Measurements from ENCODE around the gene ST14. TPM values are rescaled to one million over a fixed set of nuclear protein-coding genes. Genes with fewer than 3 reads are reported as not detected.

ST14 gene
- total RNA-seq, 1 donor from 2014 or later, result 0.10 TPM

- peaks cover 53% of the 10 kb centered on the region for H3K27me3 Mint-ChIP-seq (ENCODE audit: low read depth)
- no peak for DNase-seq (ENCODE audit: low spot score)
- H3K9me3 Mint-ChIP-seq (ENCODE audit: low read depth), result no peaks in the 10 kb centered on the region
- no peak overlapping the region for H3K27ac Mint-ChIP-seq (ENCODE audit: unreplicated experiment)
- no peaks in the 10 kb centered on the region for H3K4me1 Mint-ChIP-seq (ENCODE audit: low read depth)
- H3K4me3 Mint-ChIP-seq (ENCODE audit: unreplicated experiment), result no peak overlapping the region
- TF ChIP-seq, protein P1, sequence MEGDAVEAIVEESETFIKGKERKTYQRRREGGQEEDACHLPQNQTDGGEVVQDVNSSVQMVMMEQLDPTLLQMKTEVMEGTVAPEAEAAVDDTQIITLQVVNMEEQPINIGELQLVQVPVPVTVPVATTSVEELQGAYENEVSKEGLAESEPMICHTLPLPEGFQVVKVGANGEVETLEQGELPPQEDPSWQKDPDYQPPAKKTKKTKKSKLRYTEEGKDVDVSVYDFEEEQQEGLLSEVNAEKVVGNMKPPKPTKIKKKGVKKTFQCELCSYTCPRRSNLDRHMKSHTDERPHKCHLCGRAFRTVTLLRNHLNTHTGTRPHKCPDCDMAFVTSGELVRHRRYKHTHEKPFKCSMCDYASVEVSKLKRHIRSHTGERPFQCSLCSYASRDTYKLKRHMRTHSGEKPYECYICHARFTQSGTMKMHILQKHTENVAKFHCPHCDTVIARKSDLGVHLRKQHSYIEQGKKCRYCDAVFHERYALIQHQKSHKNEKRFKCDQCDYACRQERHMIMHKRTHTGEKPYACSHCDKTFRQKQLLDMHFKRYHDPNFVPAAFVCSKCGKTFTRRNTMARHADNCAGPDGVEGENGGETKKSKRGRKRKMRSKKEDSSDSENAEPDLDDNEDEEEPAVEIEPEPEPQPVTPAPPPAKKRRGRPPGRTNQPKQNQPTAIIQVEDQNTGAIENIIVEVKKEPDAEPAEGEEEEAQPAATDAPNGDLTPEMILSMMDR (IDR thresholded peaks at IDR 0.05), result no peak
- H3K36me3 Mint-ChIP-seq (ENCODE audit: low read depth), result peaks cover 4% of the 10 kb centered on the region
Measured at GRCh38 chr11:130213979-130214281, 54.3 kb downstream of the ST14 start.

DNA sequence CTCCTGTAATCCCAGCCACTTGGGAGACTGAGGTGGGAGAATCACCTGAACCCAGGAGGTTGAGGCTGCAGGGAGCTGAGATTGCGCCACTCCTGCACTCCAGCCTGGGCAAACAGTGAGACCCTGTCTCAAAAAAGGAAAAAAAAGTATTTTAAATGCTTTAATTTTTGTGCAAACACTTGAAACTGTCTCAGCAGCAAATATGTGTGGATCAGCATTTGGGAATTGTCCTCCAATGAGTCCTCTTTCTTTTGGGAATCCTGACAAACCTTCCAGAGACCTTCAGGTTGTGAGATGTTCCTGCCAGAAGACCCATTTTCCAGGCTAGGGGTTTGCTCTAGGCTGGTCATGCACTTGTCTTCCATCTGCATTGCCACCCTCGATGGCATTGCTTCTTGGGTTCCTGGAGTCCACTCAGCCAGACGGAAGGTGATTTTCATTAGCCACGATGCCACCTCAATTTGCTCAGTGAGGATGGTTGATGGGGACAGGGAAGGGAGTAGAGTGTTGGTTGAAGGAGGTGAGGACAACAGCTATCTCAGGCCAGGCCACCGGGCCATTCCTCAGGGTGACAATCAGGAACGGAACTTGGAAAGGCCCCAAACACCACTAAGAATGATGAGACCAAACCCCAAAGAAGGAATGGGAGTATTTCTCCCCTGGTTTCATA lies 55.4 kb downstream of the ST14 start:
- no peaks in the 10 kb centered on the region for H3K9me3 Mint-ChIP-seq (ENCODE audit: low read depth)
- H3K36me3 Mint-ChIP-seq (ENCODE audit: low read depth), result peaks cover 4% of the 10 kb centered on the region
- H3K4me1 Mint-ChIP-seq (ENCODE audit: low read depth), result no peaks in the 10 kb centered on the region

DNA sequence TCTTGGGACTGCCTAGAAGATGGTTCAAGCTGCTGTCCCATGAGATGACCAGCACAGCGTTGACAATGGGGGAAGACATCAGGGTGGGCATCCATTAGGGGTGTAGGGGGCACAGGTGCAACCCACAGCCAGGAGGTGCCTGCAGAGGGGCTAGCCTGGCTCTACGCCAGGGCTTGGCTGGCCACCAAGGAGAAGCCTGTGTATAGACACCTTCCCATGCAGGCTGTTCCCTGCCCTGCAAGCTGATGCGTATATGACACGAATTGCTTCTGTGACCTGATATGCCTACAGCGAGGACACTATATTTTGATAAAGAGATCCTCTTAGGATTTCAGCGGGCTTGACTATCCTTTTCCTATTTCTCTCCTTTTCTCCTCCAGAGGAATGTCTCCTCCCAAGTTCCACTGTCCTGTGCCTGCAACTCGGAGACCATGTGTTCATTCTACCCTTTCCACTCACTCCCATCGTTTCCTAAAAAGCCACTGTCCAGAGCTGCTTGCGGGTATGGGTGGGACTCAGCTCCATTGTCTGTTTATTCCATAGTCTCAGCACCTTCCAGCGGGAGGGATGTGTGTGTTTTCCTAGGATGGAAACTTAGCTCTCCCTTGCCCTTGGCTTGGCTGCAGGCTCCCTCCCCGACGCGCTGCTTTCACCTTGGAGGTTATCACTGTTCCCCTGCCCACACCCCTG lies 56.1 kb downstream of the ST14 start:
- Mint-ChIP-seq H3K27me3 (ENCODE audit: low read depth) (peaks cover 47% of the 10 kb centered on the region), H3K4me3 (ENCODE audit: unreplicated experiment) (no peak overlapping the region), H3K27ac (ENCODE audit: unreplicated experiment) (no peak overlapping the region), H3K36me3 (ENCODE audit: low read depth) (peaks cover 3% of the 10 kb centered on the region), H3K9me3 (ENCODE audit: low read depth) (no peaks in the 10 kb centered on the region), H3K4me1 (ENCODE audit: low read depth) (no peaks in the 10 kb centered on the region)
- no peak for DNase-seq (ENCODE audit: low spot score)
- TF ChIP-seq, protein P1 (IDR thresholded peaks at IDR 0.05), result no peak

More for the DNA sequence above, 55.4 kb downstream of the ST14 start:
- Mint-ChIP-seq H3K27ac (ENCODE audit: unreplicated experiment) (no peak overlapping the region), H3K4me3 (ENCODE audit: unreplicated experiment) (no peak overlapping the region), H3K27me3 (ENCODE audit: low read depth) (peaks cover 50% of the 10 kb centered on the region)
- DNase-seq (ENCODE audit: low spot score), result no peak
- TF ChIP-seq, protein P1 (IDR thresholded peaks at IDR 0.05), result no peak

DNA sequence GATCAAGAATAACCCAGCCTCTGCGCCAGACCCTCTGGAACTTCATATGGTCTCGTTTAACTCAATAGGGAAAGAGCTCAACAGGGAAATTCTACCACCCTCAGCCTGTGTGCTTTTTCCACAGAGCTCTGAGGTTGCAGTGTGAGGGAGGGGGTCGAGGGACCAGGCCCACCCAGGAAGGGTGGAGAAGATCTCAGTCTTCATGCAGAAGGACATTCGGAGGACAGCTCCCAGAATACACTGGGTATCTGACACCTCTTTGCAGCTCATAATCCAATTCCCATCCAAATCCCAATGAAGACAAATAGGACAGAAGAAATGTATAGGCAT lies 56.6 kb downstream of the ST14 start:
- no peak overlapping the region for H3K27ac Mint-ChIP-seq (ENCODE audit: unreplicated experiment)
- no peaks in the 10 kb centered on the region for H3K4me1 Mint-ChIP-seq (ENCODE audit: low read depth)
- peaks cover 3% of the 10 kb centered on the region for H3K36me3 Mint-ChIP-seq (ENCODE audit: low read depth)
- H3K27me3 Mint-ChIP-seq (ENCODE audit: low read depth), result peaks cover 45% of the 10 kb centered on the region
- no peaks in the 10 kb centered on the region for H3K9me3 Mint-ChIP-seq (ENCODE audit: low read depth)
- no peak for DNase-seq (ENCODE audit: low spot score)
- H3K4me3 Mint-ChIP-seq (ENCODE audit: unreplicated experiment), result no peak overlapping the region
- TF ChIP-seq, protein P1 (IDR thresholded peaks at IDR 0.05), result no peak

GRCh38 chr11:130216591-130217132 lies 57.1 kb downstream of the ST14 start:
- H3K4me3 Mint-ChIP-seq (ENCODE audit: unreplicated experiment), result no peak overlapping the region
- H3K4me1 Mint-ChIP-seq (ENCODE audit: low read depth), result no peaks in the 10 kb centered on the region
- no peak overlapping the region for H3K27ac Mint-ChIP-seq (ENCODE audit: unreplicated experiment)
- H3K36me3 Mint-ChIP-seq (ENCODE audit: low read depth), result peaks cover 3% of the 10 kb centered on the region
- DNase-seq (ENCODE audit: low spot score), result no peak
- no peaks in the 10 kb centered on the region for H3K9me3 Mint-ChIP-seq (ENCODE audit: low read depth)
- H3K27me3 Mint-ChIP-seq (ENCODE audit: low read depth), result peaks cover 41% of the 10 kb centered on the region
- TF ChIP-seq, protein P1 (IDR thresholded peaks at IDR 0.05), result no peak

Measured in chondrocyte (in vitro differentiated cells).